Measurements from ENCODE around the gene ELN. TPM values are rescaled to one million over a fixed set of nuclear protein-coding genes. Genes with fewer than 3 reads are reported as not detected.

ELN gene
- total RNA-seq, 1 experiment from 2014 or later: 0.37 TPM

- Histone ChIP-seq H4K20me1 (ENCODE audit: control insufficient read depth, insufficient read depth, insufficient read length) (no peaks in the 10 kb centered on the region), H2BK12ac (ENCODE audit: insufficient read length, low read depth, low read length) (no peak overlapping the region), H4K5ac (ENCODE audit: insufficient read length, low read depth, low read length) (no peak overlapping the region), H4K91ac (ENCODE audit: insufficient read length, low read depth, low read length) (no peak overlapping the region), H3K27ac (ENCODE audit: insufficient read length, low read depth, low read length) (no peak overlapping the region), H3K9ac (ENCODE audit: extremely low read depth, insufficient read length, low read length) (no peak overlapping the region), H3K27me3 (ENCODE audit: insufficient read depth, low read length) (no peaks in the 10 kb centered on the region), H2BK5ac (ENCODE audit: insufficient read length, low read length) (no peak overlapping the region), H2AFZ (ENCODE audit: low read length) (no peak overlapping the region), H3K23me2 (ENCODE audit: insufficient read length, low read depth, low read length, poor library complexity, severe bottlenecking) (no peaks in the 10 kb centered on the region), H3K4me2 (ENCODE audit: insufficient read depth, insufficient read length, low read length) (no peak overlapping the region), H2AK5ac (ENCODE audit: insufficient read length, low read length) (no peak overlapping the region), H3K56ac (ENCODE audit: insufficient read length, low read depth, low read length) (no peak overlapping the region), H3K9me3 (ENCODE audit: control insufficient read depth, low read depth, low read length) (no peaks in the 10 kb centered on the region), H3K14ac (ENCODE audit: insufficient read depth, low read length) (no peak overlapping the region), H4K8ac (replicated peaks; ENCODE audit: insufficient read length, low read depth, low read length) (no peak overlapping the region), H3K4ac (ENCODE audit: low read depth, low read length) (no peak overlapping the region), H3K79me1 (ENCODE audit: insufficient read depth, low read depth, low read length, poor library complexity, severe bottlenecking) (no peaks in the 10 kb centered on the region), H2BK120ac (ENCODE audit: low read depth, low read length, poor library complexity, severe bottlenecking) (no peak overlapping the region), H2BK15ac (ENCODE audit: low read depth, low read length) (no peak overlapping the region), H3K18ac (ENCODE audit: insufficient read length, low read depth, low read length) (no peak overlapping the region), H2BK20ac (ENCODE audit: low read depth, low read length, poor library complexity, severe bottlenecking) (no peak overlapping the region), H3K23ac (ENCODE audit: insufficient read length, low read depth, low read length) (no peak overlapping the region), H3K4me1 (ENCODE audit: insufficient read depth, low read length) (no peaks in the 10 kb centered on the region), H3T11ph (ENCODE audit: low read length) (no peak overlapping the region), H3K79me2 (ENCODE audit: insufficient read depth, low read length) (no peaks in the 10 kb centered on the region)
- Mint-ChIP-seq H3K27me3 (ENCODE audit: low read depth) (no peaks in the 10 kb centered on the region), H3K9me3 (no peaks in the 10 kb centered on the region), H3K27ac (no peak overlapping the region), H3K36me3 (ENCODE audit: insufficient read depth in 1 of 3, low read depth in 3 of 3) (peaks cover 21 to 71% (median 58%) of the 10 kb centered on the region in 3 experiments; a peak in 6 of 7 replicates), H3K4me1 (no peaks in the 10 kb centered on the region), H3K4me3 (no peak overlapping the region)
- no CpG with 5 or more reads among the region's 8 CpGs for WGBS (ENCODE audit: extremely low coverage, insufficient read length, low lambda C conversion rate)
- no peak for DNase-seq
- no peak for TF ChIP-seq CTCF (conservative IDR thresholded peaks at IDR 0.05)
These were observed 76.7 kb downstream of the ELN start for GRCh38 chr7:74104702-74105101.
